A673 (cell line): ENCODE results near the gene ADGRL2. TPM values are rescaled to one million over a fixed set of nuclear protein-coding genes. Genes with fewer than 3 reads are reported as not detected.

Experiments
- BruUV-seq: library from RNA; stranded (reverse); fragments of 400-500 nt; replicated peaks from 2 replicates; lab custom pipeline; 2021; lab: Mats Ljungman, UMichigan
- CTCF ChIA-PET: fragments of 300-600 bp; sonication (Branson Sonifier 250); formaldehyde crosslinking; loops from one replicate; lab custom pipeline; 2022; ENCODE audit warnings: antibody characterized with exemption; lab: Charles Lee
- POLR2A ChIA-PET: fragments of 300-600 bp; sonication (Branson Sonifier 250); formaldehyde crosslinking; loops from one replicate; lab custom pipeline; 2022; ENCODE audit warnings: antibody characterized with exemption; ENCODE audit not compliant: low non-redundant PET; lab: Charles Lee
- DNase-seq: peaks from one replicate; pipeline ENCODE4 v3.0.0-alpha.2; 2015; ENCODE audit warnings: low spot score
- H3K27ac ChIP-seq: fragments of 200-600 bp; sonication (generic); 2 replicates; pipeline ENCODE4 v1.5.1; 2016; ENCODE audit warnings: mixed run types, low read depth, mild to moderate bottlenecking, mixed read lengths, antibody characterized with exemption, low read length; ENCODE audit not compliant: poor library complexity, severe bottlenecking
- H3K27me3 ChIP-seq: fragments of 200-600 bp; sonication (generic); replicated peaks from 2 replicates; pipeline ENCODE4 v1.6.1; 2017; ENCODE audit warnings: mixed run types, low read depth, mild to moderate bottlenecking, mixed read lengths, antibody characterized with exemption, low read length; ENCODE audit not compliant: insufficient read depth, poor library complexity
- H3K36me3 ChIP-seq: fragments of 200-600 bp; sonication (generic); 2 replicates; pipeline ENCODE4 v1.6.1; 2016; ENCODE audit warnings: mixed run types, mild to moderate bottlenecking, mixed read lengths, antibody characterized with exemption, low read length; ENCODE audit not compliant: insufficient read depth, poor library complexity, severe bottlenecking
- H3K4me1 ChIP-seq: fragments of 200-600 bp; sonication (generic); 2 replicates; pipeline ENCODE4 v1.6.1; 2017; ENCODE audit warnings: mixed run types, mild to moderate bottlenecking, mixed read lengths, antibody characterized with exemption, low read length; ENCODE audit not compliant: insufficient read depth, poor library complexity, severe bottlenecking
- H3K4me3 ChIP-seq: fragments of 200-600 bp; sonication (generic); 2 replicates; pipeline ENCODE4 v1.5.1; 2016; ENCODE audit warnings: low read depth, mixed run types, mild to moderate bottlenecking, mixed read lengths, low read length; ENCODE audit not compliant: poor library complexity, severe bottlenecking
- H3K9me3 ChIP-seq: fragments of 200-600 bp; sonication (generic); 2 replicates; pipeline ENCODE4 v1.6.1; 2016; ENCODE audit warnings: mixed run types, low read depth, mild to moderate bottlenecking, mixed read lengths, antibody characterized with exemption, low read length; ENCODE audit not compliant: poor library complexity, severe bottlenecking
- CTCF ChIP-seq: fragments of 300-800, 200-600 bp; sonication (generic); conservative IDR thresholded peaks from 2 replicates; pipeline ENCODE4 v1.5.1; 2017; ENCODE audit warnings: low read depth, mild to moderate bottlenecking, antibody characterized with exemption, low read length, moderate library complexity, mixed read lengths
- EZH2 ChIP-seq: fragments of 200-600 bp; sonication (generic); IDR thresholded peaks from 2 replicates; pipeline ENCODE4 v1.6.1; 2017; ENCODE audit warnings: borderline replicate concordance, low read depth, mild to moderate bottlenecking, mixed read lengths, antibody characterized with exemption, low read length; ENCODE audit not compliant: poor library complexity, severe bottlenecking
- intact Hi-C: fragments of 100-400 bp; cut with micrococcal nuclease; formaldehyde crosslinking; loops from one replicate; pipeline ENCODE4 v1.10.0; 2022; ENCODE audit not compliant: unreplicated experiment
- total RNA-seq: library from RNA; stranded (reverse); gene quantifications from 2 replicates; pipeline ENCODE4 v1.2.3, GENCODE V29; 2021

Gene ADGRL2
- total RNA-seq, 1 experiment from 2014 or later, result 1.5 TPM

- BruUV-seq, result no TSS peak
- CTCF ChIA-PET, result no interaction called here
- DNase-seq, result no peak
- H3K9me3 ChIP-seq, result no peaks in the 10 kb centered on the region
- no peak overlapping the region for H3K4me3 ChIP-seq
- H3K27me3 ChIP-seq, result peaks cover 38% of the 10 kb centered on the region
- intact Hi-C loops, result no loop called here
- POLR2A ChIA-PET, result no interaction called here
- peaks cover 10% of the 10 kb centered on the region for H3K4me1 ChIP-seq
- H3K36me3 ChIP-seq, result no peaks in the 10 kb centered on the region
- no peak overlapping the region for H3K27ac ChIP-seq
- no peak for TF ChIP-seq EZH2
- no peak for TF ChIP-seq CTCF
These were observed 173.6 kb downstream of the ADGRL2 start for GRCh38 chr1:81974222-81974841.

GRCh38 chr1:81974883-81975555, 174.3 kb downstream of the ADGRL2 start:
- no peak for DNase-seq
- H3K27ac ChIP-seq, result no peak overlapping the region
- CTCF ChIA-PET, result no interaction called here
- no peaks in the 10 kb centered on the region for H3K36me3 ChIP-seq
- H3K27me3 ChIP-seq, result peaks cover 41% of the 10 kb centered on the region
- POLR2A ChIA-PET, result no interaction called here
- H3K9me3 ChIP-seq, result no peaks in the 10 kb centered on the region
- H3K4me3 ChIP-seq, result no peak overlapping the region
- peaks cover 10% of the 10 kb centered on the region for H3K4me1 ChIP-seq
- intact Hi-C loops, result no loop called here
- BruUV-seq, result no TSS peak
- TF ChIP-seq CTCF, result no peak
- TF ChIP-seq EZH2, result no peak

- Histone ChIP-seq H3K9me3 (no peaks in the 10 kb centered on the region), H3K36me3 (no peaks in the 10 kb centered on the region), H3K4me1 (peaks cover 10% of the 10 kb centered on the region), H3K27me3 (peaks cover 28% of the 10 kb centered on the region), H3K4me3 (no peak overlapping the region), H3K27ac (no peak overlapping the region)
- ChIA-PET POLR2A (no interaction called here), CTCF (no interaction called here)
- intact Hi-C loops, result no loop called here
- no peak for TF ChIP-seq EZH2
- no peak for TF ChIP-seq CTCF
- peak; percentile 48 for DNase-seq
- no TSS peak for BruUV-seq
These were observed 175.8 kb downstream of the ADGRL2 start for GRCh38 chr1:81976539-81976938.
